Occipital lobe (tissue), 2 donors: ENCODE results near the gene PKDCC. TPM values are rescaled to one million over a fixed set of nuclear protein-coding genes. Genes with fewer than 3 reads are reported as not detected.
"Not testable (repeated sequence)": the region's sequence is repeated elsewhere in the genome, so short reads cannot be mapped to it uniquely, and the experiment has no call there.

Experiments used
- DNase-seq: peaks from one replicate; lab custom pipeline; 2025; lab: John Stamatoyannopoulos, UW
- total RNA-seq: library from RNA; depleted of rRNA; stranded (reverse); fragments of >200 nt; gene quantifications from one replicate; pipeline ENCODE4 v1.2.3, GENCODE V29; 2014

Gene PKDCC
- total RNA-seq, 1 donor from 2014 or later: 16.2 TPM

DNA sequence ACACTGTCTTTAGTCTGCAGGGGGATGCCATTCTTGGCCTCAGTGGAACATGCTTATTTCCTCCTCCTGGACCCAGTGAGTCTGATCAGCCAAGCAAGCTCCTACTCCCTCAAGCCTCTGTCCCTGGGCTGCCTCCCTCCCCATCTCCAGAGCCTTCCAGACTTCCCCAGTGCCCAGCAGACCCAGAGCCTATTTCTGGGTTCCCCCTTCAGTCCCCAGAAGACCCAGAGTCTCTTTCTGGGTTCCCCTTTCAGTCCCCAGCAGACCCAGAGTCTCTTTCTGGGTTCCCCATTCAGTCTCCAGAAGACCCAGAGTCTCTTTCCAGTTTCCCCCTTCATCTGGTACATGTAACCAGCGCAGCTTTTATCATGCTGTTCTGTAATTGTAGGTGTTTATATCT lies 17.0 kb upstream of the PKDCC start:
- no peak for DNase-seq

DNA sequence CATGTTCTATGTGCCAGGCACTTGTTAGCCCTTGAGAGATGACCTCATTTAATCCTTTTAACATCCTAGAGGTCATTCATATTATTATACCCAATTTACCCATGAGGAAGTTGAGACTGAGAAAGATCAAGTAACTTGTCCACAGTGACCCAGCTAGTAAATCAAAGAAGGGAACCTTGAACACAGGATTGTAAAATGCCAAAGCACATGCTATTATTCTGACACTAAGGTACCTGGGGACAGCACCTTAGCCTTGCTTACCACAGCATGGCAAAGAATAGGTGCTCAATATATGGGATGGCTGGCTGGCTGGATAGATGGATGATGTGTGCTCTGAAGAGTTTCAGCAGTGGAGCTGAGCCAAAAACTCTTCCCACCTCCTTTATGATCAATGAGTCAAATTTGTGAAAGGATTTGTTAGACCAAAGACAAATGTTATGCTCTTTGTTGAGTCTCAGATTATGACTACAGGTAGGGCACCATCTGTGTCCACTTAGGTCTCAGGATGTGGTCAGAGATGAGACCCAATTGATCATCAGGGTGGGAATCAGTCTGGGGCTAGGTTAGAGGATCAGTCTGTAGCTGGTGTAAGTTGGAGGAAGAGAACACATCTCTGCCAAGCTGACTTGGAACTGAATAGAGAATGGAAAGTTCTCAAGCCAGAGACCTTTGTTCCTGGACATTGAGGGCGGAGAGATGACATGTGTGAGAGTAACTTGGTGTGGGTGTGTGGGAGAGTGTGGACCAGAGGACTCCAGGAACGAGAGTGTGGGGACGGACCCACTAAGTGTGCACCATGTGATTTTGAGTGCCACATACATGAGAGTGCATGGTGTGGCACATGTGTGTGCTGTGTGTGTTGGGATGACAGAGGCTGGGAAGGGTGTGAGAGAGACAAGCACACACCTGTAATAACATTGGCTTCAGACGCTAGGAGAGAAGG lies 16.3 kb upstream of the PKDCC start:
- DNase-seq: no peak

DNA sequence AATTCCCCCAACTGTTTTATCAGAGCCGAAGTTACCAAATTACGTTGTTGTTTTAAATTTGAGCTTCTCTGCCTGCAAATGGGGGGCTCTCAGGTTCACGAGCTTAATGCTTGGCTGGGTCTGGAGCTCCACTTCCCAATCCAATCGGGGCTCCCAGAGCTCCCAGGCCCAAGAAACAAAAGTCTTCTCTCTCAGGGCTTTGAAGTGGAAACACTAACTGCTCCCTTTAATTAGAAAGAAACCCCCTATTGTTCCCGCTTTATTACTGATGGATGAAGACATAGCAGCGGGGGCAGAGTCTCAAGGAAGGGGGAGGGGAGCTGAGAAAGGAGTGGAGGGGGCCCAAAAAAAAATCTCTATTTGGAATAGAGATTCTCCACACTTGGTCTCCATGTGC lies 15.6 kb upstream of the PKDCC start:
- no peak for DNase-seq

DNA sequence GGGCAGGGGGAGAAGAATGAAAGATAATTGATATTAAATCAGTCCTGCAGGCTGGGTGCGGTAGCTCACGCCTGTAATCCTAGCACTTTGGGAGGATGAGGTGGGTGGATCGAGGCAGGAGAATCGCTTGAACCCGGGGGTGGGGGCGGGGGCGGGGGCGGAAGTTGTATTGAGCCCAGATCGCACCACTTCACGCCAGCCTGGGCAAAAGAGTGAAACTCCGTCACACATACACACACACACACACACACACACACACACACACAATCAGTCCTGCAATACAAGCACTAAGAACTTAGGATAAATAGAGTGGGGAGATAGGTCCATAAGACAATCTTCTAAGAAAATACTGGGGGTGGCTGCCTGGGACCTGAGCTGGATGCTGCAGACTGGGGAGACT lies 15.1 kb upstream of the PKDCC start:
- no peak for DNase-seq

DNA sequence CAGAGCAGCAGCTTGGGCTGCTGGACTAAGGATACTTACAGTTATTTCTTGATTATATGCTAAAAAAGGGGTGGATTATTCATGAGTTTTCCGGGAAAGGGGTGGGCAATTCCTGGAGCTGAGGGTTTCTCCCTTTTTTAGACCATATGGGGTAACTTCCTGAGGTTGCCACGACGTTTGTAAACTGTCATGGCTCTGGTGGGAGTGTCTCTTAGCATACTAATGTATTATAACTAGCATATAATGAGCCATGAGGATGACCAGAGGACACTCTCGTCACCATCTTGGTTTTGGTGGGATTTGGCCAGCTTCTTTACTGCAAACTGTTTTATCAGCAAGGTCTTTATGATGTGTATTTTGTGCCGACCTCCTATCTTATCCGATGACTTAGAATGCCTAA lies 13.7 kb upstream of the PKDCC start:
- DNase-seq: not testable (repeated sequence)

DNA sequence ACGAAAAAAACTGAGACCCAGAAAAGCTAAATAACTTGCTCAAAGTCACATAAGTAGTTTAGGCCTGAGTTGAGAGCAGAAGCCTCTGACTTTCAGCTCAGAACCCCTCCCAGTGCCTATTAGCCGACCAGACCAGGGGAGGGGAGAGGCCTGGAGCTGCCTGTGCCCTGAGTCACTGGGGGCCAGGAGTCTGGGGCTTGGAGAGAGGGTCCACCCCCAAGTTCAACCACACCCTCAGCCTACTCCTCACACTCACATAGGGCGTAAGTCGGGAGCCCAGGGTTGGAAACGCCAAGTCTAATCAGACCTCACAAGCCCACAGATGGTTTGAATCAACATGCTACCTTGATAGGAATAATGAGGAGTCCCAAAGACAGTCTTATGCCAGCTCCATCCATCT lies 12.6 kb upstream of the PKDCC start:
- no peak for DNase-seq

DNA sequence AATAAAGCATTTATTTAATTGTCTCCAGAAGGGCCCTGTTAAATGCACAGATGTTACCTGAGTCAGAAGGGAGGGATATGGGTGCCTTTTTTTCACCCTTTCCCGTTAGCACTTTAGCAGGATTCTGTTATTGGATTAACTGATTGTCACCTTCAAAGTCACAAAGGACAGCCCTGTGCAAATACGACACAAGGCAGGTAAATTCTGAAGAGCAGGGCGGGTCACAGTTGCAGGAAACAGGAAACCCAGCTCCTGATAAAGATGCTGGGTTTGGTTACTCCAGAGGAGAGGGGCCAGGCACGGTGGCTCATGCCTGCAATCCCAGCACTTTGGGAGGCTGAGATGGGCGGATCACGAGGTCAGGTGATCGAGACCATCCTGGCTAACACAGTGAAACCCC lies 11.4 kb upstream of the PKDCC start:
- no peak for DNase-seq

DNA sequence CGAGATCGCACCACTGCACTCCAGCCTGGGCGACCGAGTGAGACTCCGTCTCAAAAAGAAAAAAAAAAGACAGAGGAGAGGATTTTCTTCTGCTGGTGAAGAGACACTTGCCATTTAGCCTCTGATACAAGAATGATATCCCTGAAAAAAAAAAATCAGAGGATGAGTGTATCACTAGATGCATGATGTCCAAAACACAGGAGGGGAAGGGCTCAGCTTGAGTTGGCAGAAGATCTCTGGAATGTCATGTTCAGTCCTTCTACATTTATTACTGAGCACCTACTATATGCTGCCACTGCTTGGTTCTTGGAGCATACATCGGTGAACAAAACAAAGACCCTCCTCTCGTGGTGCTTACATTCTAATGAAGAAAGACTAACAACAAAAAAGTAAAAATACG lies 10.9 kb upstream of the PKDCC start:
- DNase-seq: no peak

DNA sequence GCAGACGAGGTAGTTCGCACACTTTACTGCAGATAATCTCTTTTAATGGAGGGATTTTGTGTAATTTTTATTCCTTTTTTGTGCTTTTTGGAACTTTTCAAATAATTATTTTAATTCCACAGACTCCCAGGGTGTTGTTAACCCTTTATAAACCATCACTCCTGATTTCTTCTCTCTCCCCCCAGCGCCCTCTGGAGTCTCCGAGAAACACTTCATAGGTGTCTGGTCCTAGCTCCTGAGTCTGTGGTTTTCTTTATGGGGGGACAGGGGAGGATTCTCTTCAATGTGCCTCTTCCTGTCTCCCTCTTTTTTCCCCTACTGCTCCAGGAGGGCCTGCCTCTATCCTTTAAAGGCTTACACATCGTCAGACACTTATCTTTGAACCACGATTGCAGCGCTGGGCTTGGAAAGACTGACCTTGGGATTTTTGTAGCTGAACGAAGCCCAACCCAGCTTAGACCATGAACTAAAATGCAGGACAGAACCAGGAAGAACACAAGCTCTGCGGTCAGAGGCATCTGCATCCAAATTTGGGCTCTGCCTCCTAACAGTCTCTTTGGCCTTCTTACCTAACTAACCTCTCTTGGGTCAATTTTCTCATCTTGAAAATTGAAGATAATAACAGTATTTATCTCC lies 7.1 kb upstream of the PKDCC start:
- DNase-seq: no peak

DNA sequence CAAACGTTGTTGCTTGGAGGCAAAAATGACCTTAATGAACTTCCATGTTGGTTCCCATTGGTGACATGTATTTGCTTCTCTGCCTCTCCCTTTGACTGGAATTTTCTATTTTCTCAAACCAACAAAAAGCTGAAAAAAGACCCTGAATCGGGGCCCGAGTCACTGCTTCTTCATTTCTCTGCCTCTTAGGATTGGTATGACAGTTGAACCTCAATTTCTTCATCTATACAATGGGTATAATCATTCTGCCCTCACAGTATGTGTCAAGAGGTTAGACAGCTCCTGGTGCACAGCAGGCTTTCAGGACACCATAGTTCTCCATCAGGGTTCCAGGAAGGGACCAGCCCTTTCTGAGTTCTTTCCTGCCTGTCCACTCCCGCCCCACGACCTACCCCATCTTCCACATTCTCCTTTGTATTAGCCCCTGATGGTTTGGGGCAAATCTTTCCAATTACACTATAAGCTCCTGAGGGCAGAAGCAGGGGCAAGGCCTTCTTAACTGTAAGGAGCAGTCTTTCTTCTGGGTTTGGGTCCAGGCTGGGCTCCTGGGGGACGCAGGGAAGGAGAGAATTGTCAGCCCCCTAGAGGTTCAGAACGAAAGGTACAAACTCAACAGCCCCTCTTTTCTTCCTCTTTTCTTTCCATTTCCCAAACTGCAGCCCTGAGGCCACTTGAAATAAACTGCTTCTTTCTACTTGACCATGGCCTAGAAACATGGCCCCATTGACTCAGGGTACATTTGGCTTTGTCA lies 6.3 kb upstream of the PKDCC start:
- no peak for DNase-seq

DNA sequence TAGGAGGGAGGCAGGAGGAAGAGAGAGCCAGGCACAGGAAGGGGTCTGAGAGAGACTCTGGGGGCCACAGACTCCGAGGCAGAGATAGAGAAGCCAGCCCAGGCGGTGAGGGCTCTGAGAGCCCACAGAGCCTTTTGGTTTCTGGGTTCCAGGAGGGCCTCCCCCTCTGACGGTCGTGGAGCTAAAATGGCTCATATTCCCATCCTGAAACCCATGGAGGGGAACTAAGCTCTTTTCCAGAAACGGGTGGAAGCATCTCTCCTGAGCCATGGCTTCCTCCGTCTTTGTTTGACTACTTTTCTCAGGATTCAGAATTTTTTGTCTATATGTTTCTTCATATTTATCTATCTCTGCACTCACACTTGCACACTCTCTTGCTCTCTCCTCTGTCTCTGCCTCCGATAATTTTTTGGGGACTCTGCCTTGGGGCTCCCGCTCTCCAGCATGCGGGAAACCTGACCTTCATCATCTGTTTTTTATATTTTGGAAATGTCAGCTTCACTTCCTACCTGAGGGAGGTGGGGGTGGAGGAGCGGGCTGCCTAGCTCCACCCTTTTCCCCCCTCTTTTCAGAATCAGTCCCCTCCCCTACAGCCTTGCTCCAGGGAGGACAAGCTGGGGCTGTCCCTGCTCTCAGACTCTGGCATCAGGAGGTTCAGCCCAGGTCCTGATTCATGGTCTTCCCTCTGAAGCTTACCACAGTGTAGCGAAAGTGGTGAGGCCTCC lies 5.0 kb upstream of the PKDCC start:
- no peak for DNase-seq

DNA sequence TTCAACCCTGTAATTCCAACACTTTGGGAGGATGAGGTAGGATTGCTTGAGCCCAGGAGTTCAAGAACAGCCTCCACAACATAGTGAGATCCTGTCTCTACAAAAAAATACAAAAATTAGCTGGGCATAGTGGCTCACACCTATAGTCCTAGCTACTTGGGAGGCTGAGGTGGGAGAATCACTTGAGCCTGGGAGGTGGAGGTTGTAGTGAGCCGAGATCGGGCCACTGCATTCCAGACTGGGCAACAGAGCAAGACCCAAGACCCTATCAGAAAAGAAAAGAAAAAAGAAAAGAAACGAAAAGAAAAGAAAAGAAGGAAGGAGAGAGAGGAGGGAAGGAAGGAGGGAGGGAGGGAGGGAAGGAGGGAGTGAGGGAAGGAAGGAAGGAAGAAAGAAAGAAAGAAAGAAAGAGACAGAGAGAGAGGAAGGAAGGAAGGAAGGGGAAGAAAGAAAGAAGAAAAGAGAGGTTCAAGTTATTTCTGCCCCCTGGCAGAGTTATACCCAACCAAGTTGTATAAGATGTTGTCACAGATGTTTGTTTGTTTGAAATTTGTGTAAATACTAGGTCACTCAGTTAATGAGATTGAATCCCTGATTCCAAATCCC lies 3.9 kb upstream of the PKDCC start:
- DNase-seq: no peak

DNA sequence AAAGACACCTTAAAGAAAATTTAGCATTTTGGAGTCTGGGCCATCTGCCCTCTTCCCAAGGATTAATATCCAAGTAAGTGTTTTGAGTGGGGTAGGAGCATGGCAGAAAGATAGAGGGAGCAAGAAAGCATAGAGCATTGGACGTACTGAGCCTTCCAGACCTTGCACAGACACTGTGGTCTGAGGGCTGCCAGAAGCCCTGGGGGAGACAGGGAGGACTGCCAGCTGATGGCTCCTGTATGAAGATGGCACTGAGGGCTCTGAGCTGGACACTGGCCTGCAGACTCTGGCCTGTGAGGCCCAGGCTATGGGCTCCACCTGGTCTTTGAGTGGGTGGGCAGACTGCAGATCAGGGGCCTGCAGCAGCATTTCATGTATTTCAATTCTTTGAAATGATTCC lies 2.9 kb upstream of the PKDCC start:
- no peak for DNase-seq

DNA sequence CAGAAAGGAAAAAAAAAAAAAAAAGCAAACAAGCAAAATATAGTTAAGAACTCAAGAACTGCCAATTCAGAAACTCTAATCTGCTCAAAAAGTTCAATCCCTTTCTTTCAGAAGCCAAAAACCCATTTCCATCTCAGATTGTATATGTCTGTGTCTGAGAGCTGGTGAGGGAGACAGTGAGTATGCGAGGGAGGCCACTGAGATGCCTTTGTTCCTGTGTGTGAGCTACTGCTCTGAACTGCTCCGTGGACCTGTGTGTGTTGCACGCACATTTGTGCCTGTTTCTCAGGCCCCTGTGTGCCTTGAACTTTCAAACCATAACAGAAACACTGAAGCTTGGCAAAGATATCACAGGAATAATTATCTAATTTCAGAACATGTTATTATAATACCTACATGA lies 2.5 kb upstream of the PKDCC start:
- no peak for DNase-seq

DNA sequence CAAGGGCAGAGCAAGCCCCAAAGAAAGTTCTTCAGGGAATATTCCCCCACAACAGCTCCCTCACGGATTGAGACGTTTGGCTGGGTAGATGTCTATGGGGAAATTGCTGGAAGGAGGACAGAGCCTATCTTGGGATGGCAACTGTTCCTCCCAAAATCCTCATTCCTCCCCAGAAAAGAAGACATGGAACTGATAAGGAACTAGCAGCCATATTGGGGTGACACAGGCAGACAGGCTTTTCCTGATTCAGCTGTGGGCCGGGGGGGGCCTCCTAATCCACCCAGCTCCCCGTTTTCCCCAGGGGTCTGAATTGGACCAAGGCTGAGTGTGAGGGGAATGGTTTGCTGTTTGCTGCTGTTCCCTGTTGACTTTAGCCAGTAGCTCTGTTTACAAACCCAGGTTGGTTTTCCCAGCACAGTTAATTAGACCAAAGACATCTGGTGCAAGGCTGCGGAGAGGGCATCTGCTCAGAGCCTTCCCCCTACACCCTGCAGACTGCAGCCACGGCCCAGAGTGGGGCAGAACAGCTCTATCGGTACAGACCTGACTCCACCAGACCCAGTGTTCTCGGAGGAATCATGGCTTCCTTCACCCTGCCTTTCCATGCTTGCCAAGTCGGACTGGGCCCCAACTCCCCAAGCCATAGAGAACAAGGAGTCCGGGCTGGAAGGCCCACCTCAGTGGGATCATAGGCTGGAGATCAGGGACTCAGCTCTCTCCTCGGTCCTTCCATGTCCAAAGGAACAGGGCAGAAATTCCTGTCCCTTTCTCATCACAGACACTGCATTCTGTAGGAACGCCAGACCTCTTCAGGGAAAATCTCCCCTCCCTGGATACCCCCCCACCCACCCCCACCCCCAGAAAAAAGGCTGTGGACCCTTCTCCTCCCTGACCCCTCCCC lies 1.7 kb upstream of the PKDCC start:
- no peak for DNase-seq

DNA sequence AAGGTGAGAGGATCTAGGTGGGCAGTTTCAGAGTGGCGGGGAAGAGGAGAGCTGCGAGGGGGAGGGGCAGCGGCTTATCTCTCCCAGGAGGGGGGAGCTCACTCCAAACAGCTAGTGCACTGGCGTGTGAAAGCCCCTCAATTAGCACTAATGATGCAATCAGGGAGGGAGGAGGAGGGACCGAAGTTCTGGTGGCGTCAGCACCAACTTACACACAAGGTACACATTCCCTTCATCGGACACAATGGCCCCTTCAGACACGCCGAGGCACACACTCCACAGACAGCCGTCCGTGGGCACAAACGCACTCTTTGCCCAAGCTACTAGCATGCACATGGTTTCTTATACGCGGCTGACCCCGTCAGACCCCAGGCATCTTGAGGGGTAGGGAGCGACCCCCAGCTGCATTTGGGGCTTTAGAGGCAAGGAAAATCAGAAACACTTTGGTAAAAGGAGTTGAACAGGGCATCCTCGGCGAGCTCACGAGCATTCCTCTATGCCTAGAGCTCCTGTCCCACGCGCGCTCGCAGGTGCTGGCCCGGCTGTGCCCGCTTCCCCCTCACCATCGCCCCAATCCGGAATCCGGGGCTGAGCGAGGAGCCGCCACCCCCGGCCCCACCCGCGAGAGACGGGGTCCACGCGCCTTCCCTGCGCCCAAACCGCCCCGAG lies 868 bp upstream of the PKDCC start:
- no peak for DNase-seq

DNA sequence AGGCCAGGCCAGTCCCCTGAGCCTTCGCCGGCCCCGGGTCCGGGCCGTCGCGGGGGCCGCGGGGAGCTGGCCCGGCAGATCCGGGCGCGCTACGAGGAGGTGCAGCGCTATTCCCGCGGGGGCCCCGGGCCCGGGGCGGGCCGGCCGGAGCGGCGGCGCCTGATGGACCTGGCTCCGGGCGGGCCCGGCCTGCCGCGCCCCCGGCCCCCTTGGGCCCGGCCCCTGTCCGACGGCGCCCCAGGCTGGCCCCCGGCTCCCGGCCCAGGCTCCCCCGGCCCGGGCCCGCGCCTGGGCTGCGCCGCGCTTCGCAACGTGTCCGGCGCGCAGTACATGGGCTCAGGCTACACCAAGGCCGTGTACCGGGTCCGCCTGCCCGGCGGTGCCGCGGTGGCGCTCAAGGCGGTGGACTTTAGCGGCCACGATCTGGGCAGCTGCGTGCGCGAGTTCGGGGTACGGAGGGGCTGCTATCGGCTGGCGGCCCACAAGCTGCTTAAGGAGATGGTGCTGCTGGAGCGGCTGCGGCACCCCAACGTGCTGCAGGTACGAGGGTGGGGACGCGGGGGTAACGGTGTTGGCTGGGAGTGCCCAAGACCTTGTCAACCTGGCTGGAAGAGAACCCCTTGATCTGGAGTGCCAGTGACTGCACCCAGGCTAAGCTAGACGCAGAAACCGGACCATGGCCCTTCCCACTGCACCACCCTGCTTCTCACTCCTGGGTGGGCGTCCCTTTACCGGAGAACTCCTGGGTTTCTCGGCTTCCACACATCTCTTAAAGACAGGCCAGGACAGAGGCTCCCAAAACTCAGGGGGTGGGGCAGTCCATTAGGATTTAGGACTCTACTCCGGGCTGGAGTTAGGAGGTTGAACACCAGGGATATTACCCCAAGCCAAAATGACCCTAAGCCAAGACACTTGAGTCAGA lies 739 bp downstream of the PKDCC start:
- DNase-seq: peak; percentile 31

DNA sequence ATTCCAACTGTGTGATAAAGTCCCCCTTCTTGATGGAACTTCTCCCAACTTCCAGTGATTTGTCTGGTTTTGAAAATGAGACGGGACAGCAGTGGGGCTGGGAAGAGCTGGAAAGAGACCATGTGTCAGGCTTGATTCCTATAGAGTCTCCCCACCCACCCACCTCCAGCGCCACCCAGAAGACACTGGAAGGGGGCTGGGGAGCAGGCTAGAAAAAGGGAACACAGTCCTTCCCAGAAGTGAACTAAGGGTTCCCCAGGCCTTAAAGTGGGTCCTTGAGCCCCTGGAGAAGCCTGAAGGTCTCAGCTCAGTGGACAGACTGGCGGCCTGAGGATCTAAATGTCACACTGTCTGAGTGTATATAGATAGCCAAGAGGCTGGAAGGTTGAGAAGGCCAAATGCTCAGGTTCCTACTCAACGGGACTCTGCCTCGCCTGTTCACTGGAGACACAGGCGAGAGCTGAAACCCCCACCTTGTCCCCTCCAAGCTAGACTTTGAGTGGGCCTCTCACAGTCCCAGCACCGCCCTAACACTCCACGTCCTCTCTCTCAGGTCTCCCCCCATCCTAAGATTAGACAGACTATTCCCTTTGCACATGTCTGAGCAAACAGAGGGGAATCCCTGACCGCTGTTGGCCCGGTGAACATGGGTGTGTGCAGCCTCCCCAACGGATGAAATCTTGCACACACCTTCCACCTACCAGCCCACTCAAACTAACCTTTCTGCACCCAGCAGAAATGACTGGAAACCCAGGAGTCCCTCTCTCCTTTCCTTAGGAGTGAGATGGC lies 1.6 kb downstream of the PKDCC start:
- DNase-seq: no peak
